Glomerular visceral epithelial cell (primary cell): Measurements from ENCODE around the gene HACL1.

Experiments used
- DNase-seq: peaks from one replicate; pipeline ENCODE4 v3.0.0-alpha.2; 2016; ENCODE audit errors: extremely low spot score

HACL1 gene

GRCh38 chr3:15523660-15524417 lies 77.5 kb downstream of the HACL1 start:
- DNase-seq, result no peak

GRCh38 chr3:15522016-15522415 lies 79.4 kb downstream of the HACL1 start:
- DNase-seq, result no peak

GRCh38 chr3:15521573-15521965 lies 79.8 kb downstream of the HACL1 start, which contains the start of gene COLQ:
COLQ (minus strand) TSS chr3:15521706; CDS start chr3:15521625, 81 bp downstream.
- no peak for DNase-seq

- DNase-seq, result no peak
These were observed 80.4 kb downstream of the HACL1 start for GRCh38 chr3:15520804-15521572.

- no peak for DNase-seq
These were observed 81.2 kb downstream of the HACL1 start for GRCh38 chr3:15520185-15520584.

- DNase-seq, result no peak
These were observed 82.3 kb downstream of the HACL1 start for GRCh38 chr3:15519096-15519495.

GRCh38 chr3:15514663-15515340 lies 86.6 kb downstream of the HACL1 start:
- no peak for DNase-seq

GRCh38 chr3:15513810-15514662 lies 87.3 kb downstream of the HACL1 start:
- no peak for DNase-seq

GRCh38 chr3:15513116-15513515 lies 88.3 kb downstream of the HACL1 start:
- no peak for DNase-seq

- DNase-seq, result no peak
These were observed 89.2 kb downstream of the HACL1 start for GRCh38 chr3:15512166-15512565.

GRCh38 chr3:15511156-15511555 lies 90.2 kb downstream of the HACL1 start:
- DNase-seq, result no peak
